GM21515 (cell line): ENCODE results near the gene FBXO5.
"Not testable (repeated sequence)": the region's sequence is repeated elsewhere in the genome, so short reads cannot be mapped to it uniquely, and the experiment has no call there.

Experiments
- ATAC-seq: cut with Tn5 transposase; IDR thresholded peaks from one replicate; pipeline ENCODE4 v1.9.1; 2021; ENCODE audit not compliant: unreplicated experiment

The FBXO5 gene

GRCh38 chr6:152993431-152993830 is 10.6 kb upstream of the FBXO5 start:
- no peak for ATAC-seq

- ATAC-seq, result no peak
Measured at GRCh38 chr6:152986978-152987377, 4.1 kb upstream of the FBXO5 start.

DNA sequence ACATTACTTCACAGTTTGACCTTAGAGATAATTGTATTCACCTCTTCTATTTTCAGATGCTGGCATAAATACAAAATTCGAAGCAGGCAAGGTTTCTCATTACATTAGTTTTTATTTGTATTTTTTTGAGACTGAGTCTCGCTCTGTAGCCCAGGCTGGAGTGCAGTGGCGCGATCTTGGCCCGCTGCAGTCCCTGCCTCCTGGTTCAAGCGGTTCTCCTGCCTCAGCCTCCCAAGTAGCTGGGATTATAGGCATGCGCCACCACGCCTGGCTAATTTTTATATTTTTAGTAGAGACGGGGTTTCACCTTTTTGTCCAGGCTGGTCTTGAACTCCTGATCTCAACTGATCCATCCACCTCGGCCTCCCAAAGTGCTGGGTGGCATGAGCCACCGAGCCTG is 2.5 kb upstream of the FBXO5 start:
- not testable (repeated sequence) for ATAC-seq

- peak; percentile 29 for ATAC-seq
Measured at GRCh38 chr6:152984513-152984872, 1.7 kb upstream of the FBXO5 start.

DNA sequence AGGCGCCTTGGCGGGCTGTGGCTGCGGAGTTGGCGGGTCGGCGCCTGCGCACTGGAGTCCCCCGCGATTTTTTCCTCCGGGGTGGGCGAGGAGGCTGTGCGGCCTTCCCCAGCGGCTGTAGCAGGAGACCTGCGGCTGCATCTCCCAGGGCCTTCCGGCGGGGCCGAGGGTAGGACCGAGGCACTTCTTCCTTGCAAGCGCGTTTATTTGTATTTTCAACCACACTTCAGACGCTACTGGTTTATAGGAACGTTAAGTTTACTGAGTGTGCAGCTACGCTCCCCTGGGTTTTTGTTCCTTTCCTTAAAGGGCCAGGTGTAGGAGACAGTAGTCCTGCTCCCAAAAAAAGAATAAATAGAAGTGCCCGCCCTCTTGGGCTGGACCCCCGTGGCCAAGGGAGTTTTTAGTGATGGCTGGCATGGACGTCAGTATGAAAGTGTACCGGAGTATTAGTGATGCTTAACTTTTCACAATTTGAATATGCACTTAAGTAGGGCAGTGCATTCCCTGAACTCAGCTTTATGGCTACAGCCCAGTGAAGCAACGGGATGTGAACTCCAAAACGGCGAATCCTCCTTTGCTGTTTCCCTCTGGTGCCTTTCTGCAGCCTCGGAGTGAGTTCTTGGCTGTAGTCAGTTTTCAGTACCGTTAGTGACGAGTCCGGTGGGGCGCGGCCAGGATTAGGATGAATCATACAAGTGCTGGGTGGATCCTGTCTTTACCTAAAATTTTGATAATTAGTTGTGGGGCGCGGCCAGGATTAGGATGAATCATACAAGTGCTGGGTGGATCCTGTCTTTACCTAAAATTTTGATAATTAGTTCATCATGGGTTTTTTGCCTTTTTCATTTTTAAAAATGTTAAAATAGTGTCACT is 1.0 kb upstream of the FBXO5 start:
- ATAC-seq, result peak; percentile 22

DNA sequence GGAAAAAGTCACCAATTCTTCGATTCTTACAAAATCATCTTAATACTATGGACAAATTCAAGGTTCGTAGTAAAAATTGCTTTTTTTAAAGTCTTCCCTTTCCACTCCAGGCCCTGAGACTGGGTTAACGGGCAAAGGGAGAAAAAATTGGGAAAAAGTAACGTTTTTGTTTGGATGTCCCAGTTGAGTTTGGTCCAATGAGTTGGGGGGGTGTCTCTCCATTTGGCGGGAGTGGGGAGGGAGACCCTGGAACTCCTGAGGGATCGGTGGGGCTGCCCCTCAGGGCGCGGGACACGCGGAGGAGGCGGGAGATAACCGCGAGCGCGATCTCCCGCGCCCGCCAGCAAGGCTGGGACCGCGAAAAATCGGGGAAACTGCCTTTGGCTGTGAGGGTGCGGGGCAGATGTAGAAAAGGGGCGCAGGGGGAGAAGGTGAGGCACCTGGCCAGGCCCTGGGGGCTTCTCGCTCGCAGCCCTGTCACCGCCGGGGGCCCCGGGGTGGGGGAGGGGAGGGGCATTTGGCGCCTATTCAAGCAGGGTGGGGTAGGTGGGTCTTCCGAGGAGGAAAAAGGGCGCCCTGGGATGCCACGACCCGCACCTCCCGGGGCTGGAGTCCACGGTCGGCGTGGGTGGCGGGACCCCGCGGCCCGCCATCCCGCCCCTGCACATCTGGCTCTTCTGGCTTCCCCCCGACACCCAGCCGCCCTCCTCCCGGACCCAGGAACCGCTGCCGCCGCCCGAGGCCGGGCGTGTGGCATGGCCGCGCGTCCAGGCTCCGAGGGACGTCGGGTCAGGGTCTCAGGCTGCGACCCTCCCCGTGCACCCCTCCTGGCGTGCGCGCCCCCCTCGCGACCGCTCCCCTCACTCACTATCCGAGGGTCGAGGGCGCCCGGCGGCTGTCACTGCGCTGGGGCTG is 595 bp downstream of the FBXO5 start:
- peak; percentile 0 for ATAC-seq

DNA sequence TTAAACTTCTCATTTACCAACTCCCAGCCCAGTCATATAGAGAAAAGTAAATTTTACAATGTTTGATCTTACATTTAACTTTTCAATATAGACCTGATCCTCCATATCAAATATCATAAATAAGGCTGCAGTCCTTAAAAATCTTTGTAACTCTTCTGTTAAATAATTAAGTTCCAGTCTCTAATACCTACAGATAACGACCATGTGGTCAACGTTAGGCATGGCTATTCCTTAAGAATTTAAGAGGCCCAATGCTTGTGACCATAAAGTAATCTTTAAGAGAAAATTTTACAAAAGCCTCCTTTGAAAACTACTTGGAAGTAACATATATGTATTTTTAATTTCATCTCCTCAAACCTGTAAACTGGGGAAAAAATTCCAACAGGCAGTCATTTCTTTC is 1.6 kb downstream of the FBXO5 start:
- ATAC-seq, result no peak

- ATAC-seq, result no peak
Measured at GRCh38 chr6:152980656-152981055, 2.2 kb downstream of the FBXO5 start.

DNA sequence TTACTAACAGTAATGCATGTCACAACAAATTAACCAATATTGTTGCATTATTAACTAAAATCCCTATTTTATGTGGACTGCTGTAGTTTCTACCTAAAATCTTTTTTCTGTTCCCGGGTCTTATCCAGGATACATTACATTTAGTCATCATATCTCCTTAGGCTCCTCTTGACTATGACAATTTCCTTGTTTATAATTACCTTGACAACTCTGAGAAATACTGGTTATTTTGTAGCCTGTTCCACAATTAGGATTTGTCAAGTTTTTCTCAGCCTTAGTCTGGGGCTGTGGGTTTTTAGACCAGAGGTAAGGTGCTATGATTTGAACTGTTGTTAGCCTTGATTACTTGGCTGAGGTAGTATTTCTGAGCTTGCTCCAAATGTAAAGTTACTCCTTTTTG is 3.7 kb downstream of the FBXO5 start:
- no peak for ATAC-seq

DNA sequence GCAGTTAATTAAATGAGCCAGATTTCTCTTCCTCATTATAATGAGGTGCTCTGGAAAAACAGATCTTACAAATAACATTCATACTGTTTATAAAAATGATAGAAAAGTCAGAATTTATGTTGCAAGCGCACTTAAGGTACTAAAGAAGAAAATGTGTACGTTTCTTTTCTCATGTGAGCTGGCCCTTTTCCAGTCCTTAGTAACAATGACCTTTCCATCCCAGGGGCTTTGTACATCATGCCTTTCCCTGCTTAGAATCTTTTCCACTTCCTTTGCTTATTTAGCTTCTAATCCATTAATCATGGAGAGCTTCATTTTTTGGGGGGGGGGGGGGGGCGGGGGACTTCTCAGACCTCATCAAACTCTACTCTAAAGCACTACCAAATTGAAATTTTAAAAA is 4.8 kb downstream of the FBXO5 start:
- ATAC-seq, result no peak

DNA sequence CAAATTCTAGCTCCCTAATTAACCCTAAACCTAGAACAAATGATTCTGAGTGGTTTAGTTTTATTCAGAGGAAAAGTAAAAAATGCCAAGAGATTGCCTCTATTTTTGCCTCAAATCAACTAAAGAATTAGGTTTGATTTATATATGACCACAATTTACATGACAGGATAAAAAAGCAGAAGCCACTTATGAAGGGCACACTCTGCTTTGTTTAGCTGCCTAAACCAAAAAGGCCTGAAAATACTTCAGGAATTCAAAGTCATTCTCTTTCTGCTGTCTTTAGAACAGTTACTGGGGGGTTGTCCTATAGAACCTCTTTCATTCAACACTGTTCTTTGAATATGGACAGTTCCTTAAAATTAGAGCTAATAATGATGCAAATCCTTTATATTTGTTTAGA is 5.3 kb downstream of the FBXO5 start:
- no peak for ATAC-seq

DNA sequence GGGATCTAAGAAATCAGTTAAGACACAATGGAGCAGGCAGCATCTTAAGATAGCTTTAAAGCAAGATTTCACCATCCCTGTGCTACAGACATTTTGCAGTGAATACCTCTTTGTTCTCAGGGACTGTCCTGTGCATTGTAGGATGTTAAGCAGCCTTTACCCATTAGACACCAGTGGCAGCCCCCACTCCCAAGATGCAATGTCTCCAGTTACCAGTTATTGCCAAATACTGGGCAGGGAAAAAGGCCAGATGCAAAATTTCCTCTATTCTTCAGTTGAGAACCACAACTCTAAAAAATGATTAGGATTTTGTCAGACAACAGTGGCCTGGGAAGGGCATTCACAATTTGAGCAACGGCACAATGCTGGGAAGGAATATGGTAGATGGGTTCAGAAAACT is 6.1 kb downstream of the FBXO5 start:
- ATAC-seq, result no peak

DNA sequence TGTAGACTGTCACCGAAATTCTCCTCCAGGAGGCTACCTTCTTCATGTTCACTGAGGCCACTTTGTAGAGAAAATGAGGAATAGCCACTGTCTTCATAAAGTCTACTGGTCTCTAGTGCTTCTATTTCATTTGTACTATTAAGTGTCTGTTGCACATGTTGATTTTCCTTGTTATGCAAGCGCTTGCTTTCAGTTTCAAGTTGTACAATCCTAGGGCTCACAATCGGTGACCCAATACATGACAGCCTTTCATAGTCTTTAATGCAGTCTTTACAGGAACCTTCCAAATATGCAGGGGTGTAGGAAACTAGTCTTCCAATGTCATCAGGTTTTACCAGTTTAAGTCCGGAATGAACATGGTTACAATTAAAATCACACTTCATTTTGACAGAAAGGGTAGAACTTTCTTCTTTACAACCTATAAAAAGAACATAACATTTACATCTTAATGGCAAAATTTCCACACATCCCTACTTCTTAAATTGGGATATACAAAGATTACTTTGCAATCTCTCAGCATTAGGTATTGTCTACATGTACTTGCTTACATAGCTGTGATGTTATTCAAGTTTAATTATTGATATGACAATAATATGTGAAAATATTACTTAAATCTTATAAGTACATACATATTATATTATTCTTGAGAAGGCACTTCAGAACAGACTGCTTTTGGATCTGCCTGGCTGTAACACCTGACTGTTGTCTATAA is 7.5 kb downstream of the FBXO5 start:
- ATAC-seq, result no peak

DNA sequence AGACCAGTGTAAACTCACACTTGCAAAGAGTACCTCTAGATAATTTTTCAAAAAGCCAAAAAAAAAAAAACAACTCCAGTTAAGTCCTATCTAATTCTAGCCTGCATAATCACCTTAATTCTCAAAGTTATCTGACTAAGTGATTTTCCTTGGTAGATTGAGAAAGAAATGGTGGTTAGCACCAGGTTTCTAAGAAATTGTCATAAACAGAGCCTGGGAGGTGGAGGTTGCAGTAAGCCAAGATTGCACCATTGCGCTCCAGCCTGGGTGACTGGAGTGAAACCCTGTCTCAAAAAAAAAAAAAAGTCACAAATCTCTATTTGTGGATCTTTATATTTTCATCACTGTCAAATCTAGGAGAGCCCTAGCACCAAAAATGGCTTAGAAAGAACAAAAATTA is 8.9 kb downstream of the FBXO5 start:
- ATAC-seq, result no peak

- no peak for ATAC-seq
Measured at GRCh38 chr6:152969688-152970418, 13.0 kb downstream of the FBXO5 start.

- not testable (repeated sequence) for ATAC-seq
Measured at GRCh38 chr6:152966168-152966894, 16.5 kb downstream of the FBXO5 start.

GRCh38 chr6:152959333-152959732 is 23.5 kb downstream of the FBXO5 start:
- ATAC-seq, result no peak

- ATAC-seq, result no peak
Measured at GRCh38 chr6:152957796-152958195, 25.0 kb downstream of the FBXO5 start.

GRCh38 chr6:152954443-152954842 is 28.4 kb downstream of the FBXO5 start:
- ATAC-seq, result no peak

- no peak for ATAC-seq
Measured at GRCh38 chr6:152952866-152953509, 29.9 kb downstream of the FBXO5 start.
